Fibroblast of skin of abdomen (primary cell): ENCODE results near the gene AIDA. TPM values are rescaled to one million over a fixed set of nuclear protein-coding genes. Genes with fewer than 3 reads are reported as not detected.
"Not testable (repeated sequence)": the region's sequence is repeated elsewhere in the genome, so short reads cannot be mapped to it uniquely, and the experiment has no call there.

Source experiments
- DNase-seq: peaks from one replicate; pipeline ENCODE4 v3.0.0-alpha.2; 2013
- polyA plus RNA-seq, 2 experiments: library from polyadenylated mRNA; unstranded; fragments of 120-200 nt; gene quantifications; one replicate each; pipeline ENCODE4 v1.2.1, GENCODE V29; 2013; ENCODE audit not compliant: insufficient read length in 2 of 2

Gene AIDA
- 86.0 TPM for polyA plus RNA-seq (2013, experiment 1 of 2; ENCODE audit: insufficient read length)
- polyA plus RNA-seq (2013, experiment 2 of 2; ENCODE audit: insufficient read length) = 89.1 TPM

- DNase-seq = peak; percentile 87
Observed at GRCh38 chr1:222712253-222713090, at the start of gene AIDA, which contains the start of gene BROX. Gene AIDA, minus strand, starts transcription at chr1:222712491. Its CDS starts 174 bp downstream, at chr1:222712317. Gene BROX, plus strand, starts transcription at chr1:222712564. Its CDS starts 3,136 bp downstream, at chr1:222715700.

GRCh38 chr1:222761083-222761482 lies 48.8 kb upstream of the AIDA start:
- DNase-seq = no peak

DNA sequence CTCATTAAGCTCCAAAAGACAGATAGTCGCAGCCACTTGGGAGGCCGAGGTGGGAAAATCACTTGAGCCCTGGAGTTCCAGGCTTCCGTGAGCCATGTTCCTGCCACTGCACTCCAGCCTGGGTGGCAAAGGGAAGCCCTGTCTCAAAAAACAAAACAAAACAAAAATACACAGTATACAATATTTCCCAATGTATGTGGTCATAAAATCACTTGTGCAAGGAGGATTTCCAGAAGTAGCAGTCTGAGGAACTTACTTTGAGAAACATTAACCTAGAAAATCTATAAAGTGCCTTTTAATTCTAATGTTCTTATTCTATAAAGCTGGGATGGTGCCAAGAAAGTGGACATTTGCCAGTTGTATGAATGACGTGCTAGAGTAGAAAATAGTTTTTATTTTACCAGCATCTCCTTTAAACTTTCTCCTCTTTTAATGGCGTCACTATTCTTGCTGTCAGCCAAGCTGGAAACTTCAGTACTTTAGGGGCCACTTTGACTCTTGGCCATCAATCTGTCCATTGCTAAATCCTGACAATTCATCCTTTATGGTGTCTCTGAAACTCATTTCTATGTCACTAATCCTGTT lies 47.3 kb upstream of the AIDA start:
- no peak for DNase-seq

GRCh38 chr1:222757646-222758268 lies 45.5 kb upstream of the AIDA start:
- DNase-seq = no peak

DNA sequence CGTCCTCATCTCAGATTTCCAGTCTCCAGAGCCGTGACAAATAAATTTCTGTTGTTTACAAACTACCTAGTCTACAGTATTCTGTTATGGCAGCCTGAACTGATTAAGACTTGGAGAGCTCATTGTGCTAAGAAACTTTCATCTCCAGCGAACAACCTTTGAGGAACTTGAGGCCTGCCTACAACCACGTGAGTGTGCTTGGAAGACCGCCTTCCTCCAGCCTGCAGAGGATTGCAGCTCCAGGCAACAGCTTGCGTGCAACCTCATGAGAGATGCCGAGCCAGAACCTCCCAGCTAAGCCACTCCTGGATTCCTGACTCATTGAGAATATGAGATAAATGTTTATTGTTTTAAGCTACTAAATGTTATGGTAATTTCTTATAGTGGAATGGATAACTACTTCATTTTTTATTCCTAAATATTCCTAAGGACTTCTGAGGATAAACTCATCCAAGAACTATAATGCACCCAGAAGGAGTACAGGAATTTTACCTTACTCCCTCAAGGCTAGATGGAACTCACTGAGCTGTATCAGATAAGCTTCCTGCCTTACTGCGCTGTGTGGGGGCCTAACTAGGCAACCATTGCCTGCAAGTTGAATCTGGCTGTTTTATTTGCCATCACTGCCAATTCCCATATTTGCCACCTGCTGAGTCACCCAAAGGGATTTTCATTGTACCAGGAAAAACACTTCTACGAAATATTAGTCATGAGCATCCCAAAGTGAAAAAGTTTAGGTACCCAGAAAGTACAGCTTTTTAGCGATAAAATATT lies 42.3 kb upstream of the AIDA start:
- peak; percentile 89 for DNase-seq

GRCh38 chr1:222751255-222751654 lies 39.0 kb upstream of the AIDA start:
- no peak for DNase-seq

- no peak for DNase-seq
Observed at GRCh38 chr1:222750651-222751050, 38.4 kb upstream of the AIDA start.

- no peak for DNase-seq
Observed at GRCh38 chr1:222749927-222750326, 37.6 kb upstream of the AIDA start.

GRCh38 chr1:222741630-222742457 lies 29.6 kb upstream of the AIDA start:
- not testable (repeated sequence) for DNase-seq

- DNase-seq = no peak
Observed at GRCh38 chr1:222739929-222740328, 27.6 kb upstream of the AIDA start.

DNA sequence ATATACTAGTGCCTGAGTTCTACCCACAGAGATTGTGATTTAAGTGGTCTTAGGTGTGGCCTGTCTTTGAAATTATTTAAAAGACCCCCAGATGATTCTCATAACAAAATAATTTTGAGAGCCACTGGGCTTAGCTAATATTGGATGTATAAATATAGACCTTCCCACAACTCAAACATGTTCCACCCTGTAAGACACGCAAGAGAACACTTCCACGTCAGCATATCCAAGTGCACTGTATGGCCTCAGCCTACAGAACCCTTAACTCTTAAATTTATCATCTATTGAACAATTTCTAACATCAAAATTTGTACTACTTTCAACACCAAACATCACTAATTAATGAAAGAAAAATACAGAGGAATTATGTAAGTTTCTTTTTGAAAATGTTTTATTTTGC lies 27.2 kb upstream of the AIDA start:
- DNase-seq = no peak

GRCh38 chr1:222736972-222737371 lies 24.7 kb upstream of the AIDA start, which contains the start of gene FAM177B:
Gene FAM177B, plus strand, starts transcription at chr1:222737202. Its CDS starts 9,344 bp downstream, at chr1:222746546.
- no peak for DNase-seq

DNA sequence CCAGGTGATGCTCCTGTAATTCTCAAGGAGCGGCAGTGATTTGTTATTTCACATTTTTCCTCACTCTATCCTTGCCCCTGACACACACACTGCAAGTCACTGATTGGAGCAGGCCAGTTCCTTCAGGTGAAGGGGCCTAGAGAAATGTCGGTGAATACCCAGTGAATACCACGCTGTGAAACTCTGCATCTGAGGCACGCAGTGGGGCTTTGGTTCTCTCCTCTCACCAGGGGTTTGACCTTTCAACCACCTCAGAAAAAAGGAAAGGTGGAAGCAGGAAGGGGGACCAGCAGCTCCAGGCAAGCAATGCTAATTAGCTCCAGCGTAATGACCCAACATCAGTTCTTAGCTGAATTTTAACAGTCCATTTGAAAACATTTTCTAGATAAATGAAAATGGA lies 24.2 kb upstream of the AIDA start:
- no peak for DNase-seq

DNA sequence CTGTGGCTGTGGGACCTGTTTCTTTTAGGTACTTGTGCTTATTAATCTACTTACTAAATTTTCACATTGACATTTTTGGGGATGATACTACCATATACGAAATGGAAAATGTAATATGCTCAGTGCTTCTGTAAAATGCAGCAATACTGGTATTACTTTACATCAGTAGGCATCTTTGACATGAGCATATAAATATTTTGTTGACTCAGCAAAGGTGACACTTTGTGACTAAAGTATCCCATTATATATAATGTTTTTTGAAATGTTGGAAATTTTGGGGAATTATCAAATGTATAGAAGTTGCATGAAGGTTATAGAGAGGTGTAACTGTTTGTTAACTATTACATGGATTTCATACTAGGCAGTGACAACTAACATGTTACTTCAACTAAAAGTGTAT lies 22.4 kb upstream of the AIDA start:
- DNase-seq = no peak

DNA sequence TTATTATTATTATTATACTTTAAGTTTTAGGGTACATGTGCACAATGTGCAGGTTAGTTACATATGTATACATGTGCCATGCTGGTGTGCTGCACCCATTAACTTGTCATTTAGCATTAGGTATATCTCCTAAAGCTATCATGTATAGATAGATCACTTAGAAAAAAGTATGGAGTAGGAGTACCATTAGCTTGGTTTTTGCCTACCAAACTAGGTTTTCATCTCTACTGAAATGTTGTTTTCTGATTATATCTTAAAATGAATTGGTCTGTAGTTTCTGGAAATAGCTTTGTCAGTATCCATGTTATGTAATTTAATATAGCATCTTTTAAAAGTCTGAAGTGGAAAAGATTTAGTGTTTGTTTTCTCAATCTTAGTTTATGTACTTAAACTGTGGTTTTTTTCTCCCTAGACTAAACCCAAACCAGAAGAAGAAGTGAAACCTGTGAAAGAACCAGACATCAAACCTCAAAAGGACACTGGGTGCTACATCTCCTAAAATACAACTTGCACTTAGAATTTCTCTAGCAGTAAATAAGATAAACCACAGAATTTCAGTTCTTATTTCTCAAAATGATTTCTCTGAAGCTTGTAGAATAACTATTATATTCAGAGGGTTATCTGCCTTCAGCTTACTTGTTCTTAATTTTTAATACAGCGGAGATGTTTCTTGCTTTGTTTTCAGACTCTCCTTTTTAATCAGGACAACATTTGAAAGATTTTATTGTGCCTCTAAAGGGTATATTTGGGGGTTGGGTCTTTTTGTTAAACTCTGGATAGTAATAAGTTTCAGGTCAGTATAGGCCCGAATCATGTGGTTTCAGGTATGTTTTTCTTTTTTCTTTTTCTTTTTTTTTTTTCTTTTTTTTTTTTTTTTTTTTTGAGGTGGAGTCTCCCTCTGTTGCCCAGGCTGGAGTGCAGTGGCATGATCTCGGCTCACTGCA lies 20.2 kb upstream of the AIDA start:
- no peak for DNase-seq

- no peak for DNase-seq
Observed at GRCh38 chr1:222730866-222731265, 18.6 kb upstream of the AIDA start.

- no peak for DNase-seq
Observed at GRCh38 chr1:222728746-222729145, 16.5 kb upstream of the AIDA start.

GRCh38 chr1:222716393-222716792 lies 4.1 kb upstream of the AIDA start:
- no peak for DNase-seq

DNA sequence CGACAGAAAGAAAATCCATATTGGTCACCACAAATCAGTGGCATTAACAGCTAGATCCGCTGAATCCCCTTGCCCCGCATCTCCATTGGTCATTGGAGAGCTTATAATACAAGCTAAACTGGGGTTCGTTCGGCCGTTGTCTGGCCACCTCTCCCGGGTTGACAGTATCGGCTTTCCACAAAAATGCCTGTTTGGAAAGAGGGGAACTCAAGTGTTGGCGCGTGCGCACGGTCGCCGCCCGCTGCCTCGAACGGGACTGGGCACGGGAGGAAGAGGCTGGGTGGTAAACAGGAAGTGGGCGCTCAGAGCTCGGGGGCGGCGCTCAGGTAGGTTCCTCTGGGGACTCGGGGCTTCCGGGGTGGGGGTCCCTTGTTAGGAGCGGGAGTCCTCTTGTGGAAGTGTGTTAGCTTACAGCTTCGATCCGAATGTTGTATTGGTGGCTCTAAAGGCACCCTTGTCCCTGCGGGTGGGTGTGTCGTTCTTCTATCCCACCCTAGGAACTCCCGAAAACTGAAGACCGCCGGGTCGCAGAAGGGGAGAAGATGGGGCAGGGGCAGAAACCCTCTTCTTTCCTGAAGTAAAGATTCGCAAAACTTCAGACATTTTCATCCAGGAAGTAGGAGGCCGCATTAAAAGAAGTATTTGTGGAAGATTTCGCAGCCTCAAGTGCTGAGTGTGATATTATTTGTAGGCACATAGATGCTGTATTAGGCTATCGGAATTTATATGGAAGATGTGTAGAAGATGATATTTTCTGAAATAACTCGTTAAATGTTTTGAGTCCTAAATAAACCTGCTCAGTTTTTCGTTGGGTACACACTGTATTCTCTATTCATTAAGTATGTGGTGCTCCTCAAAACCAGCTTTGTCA lies 1.0 kb upstream of the AIDA start:
- DNase-seq = peak; percentile 94
